Right lobe of liver (tissue), 4 donors: ENCODE measurements around the gene C10orf67.

Experiments used
- CTCF ChIP-seq, 4 donors: fragments of 200-600 bp in 3 of 4; fragments of 450-650 bp in 1 of 4; IDR thresholded peaks; one replicate each; pipeline versions ENCODE4 v1.5.1 to v1.8.0; 2016 to 2022; ENCODE audit warnings: antibody characterized with exemption in 4 of 4, mild to moderate bottlenecking in 2 of 4
- POLR2A ChIP-seq: fragments of 450-650 bp; IDR thresholded peaks from one replicate; pipeline ENCODE4 v1.6.1; 2017; ENCODE audit warnings: antibody characterized with exemption, mild to moderate bottlenecking
- donor health status: DM: no; HTN: no; CAD: no.
- donor health status: DM: no; HTN: no; CAD: no.
- donor health status: DM: no; HTN: yes; CAD: no.

GRCh38 chr10:23157691-23158369 lies 186.8 kb downstream of the C10orf67 start:
- TF ChIP-seq POLR2A: no peak
- no peak for TF ChIP-seq CTCF (IDR thresholded peaks at IDR 0.05)
